Activated CD4-positive, CD25-positive, alpha-beta regulatory T cell treated with anti-CD3 and anti-CD28 coated beads, Interleukin-2, amount 50 U/mL, for 72 hours (primary cell): ENCODE data around the gene CD55.

Experiments used
- DNase-seq: peaks from one replicate; pipeline ENCODE4 v3.0.0; 2021

The CD55 gene

DNA sequence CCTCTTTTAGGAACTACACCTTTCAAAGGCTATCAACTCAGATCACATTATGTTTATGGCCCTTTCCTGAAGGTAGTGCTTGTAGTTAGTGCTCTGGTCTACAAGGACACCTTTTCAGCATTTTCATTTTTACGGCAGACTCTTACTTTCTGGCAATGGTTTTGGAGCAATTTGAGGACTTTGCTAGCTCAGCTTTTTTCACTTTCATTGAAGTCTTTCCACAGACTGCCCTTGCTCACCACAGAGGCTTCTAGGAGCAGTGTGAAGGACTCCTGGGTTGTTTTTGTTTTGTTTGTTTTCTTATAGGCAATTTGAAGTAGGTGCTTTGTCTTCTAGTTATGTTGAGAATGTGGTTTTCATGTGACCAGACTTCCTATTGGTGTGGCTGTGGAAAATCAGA is 43.1 kb downstream of the CD55 start:
- DNase-seq: no peak

DNA sequence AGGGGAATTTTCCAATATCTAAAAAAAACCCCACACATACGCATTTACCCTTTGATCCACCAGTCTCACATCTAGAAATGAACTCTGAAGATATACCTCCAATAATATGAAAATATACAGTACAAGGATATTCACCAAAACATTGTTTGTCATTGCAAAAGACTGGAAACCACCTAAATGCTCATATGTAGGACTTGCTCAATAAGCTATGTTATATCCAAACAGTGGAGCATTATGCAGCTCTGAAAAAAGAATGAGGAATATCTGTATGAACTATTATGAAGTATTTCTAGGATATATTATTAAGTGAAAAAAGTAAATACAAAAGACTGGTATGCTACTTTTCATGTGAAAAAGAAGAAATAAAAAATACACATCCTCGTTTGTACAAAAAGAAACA is 43.6 kb downstream of the CD55 start:
- DNase-seq: no peak

DNA sequence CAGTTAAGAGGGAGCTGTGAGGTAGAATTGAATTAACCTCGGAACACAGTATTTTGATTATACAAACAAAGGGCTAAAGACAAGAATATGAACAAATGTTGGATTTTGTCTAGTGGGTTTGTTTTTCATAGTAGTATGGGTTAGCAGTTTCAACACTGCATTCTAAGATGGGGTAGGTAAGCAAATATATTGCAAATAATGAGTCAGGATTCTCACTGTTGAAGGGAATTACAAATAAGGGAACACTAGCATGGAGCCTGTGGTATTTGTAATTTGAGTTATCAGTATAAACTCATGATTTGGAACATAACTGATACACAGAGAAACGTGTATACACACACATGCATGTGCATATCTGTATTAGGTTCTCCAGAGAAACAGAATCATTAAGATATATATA is 44.5 kb downstream of the CD55 start:
- no peak for DNase-seq

DNA sequence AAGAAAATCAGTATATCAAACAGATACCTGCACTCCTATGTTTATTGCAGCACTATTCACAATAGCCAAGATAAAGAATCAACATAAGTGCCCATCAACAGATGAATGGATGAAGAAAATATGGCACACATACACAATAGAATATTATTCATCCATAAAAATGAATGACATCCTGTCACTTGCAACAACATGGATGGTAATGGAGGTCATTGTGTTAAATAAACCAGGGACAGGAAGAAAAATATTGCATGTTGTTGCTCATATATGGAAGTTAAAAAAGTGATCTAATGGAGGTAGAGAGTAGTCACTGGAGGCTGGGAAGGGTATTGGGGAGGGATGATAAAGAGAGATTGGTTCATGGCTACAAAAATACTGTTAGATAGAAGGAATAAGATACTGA is 67.2 kb downstream of the CD55 start:
- DNase-seq: no peak

DNA sequence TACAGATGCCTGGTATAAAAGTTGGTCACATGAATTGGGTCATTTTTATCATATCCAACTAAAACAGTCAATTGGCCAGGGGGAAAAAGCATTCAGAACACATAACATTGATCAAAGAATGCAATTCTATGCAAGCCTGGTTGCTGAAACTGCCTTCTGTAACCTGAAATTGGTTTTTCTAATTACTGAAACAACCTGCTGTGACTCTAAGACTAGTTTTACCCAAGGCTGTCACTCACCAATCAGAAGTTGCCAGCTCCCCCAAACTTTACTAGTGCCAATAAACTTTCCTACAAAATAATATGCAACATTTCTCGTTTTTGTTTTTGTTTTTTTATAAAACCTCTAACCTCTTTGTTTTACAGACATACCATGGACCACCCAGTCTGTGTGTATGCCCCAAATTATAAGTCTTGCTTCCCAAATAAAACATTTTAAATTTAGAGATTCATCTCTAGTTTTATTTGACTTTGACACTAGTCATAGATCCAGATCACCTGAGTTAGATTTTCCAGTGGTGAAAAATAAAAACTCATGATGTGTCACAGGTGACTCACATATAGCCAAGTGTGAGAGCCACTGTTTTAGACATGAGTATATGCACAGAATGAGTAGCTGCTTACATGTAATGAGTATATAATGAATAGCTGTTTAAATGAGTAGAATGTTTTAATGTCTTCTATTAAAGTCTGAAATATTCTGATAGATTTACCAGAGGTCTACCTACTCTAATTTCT is 68.4 kb downstream of the CD55 start:
- DNase-seq: no peak

DNA sequence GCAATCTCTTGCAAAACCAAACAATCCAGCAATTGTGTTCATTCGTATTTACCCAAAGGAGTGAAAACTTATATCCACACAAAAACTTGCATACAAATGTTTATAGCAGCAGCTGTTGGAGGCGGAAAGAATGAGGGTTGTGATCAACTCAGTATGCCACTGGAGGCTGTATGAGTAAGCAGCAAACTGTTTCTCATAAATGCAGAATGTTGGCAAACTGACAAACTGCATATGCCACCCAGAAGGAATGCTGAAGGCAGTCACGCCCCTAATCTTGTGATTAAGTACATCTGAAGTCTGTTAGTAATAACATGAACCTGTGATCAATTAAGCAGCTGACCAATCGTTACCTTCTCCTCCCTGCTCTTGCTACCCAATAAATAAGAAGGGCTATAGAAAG is 72.1 kb downstream of the CD55 start:
- DNase-seq: no peak

DNA sequence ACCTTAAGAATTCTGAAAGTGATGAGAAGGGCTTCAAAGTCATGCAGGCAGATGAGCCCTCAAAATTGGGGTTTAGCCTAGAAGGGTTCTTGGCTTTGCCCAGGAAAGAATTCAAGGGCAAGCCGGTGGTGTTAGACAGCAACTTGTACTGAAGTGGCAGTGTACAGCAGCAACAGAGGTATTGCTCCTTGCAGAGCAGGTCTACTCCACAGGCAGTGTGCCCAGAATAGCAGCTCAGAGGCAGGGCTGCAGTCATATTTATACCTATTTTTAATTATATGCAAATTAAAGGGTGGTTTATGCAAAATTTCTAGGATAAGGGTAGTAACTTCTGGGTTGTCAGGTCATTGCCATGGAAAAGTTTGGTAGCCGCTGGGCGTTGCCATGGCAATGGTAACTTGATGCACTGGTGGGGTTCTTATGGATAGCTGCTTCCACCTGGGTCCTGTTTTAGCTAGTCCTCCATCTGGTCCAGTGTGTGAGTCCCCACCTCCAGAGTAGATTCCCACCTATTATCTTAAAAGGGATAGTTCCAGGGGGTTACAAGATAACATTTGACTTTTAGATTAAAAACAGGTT is 74.8 kb downstream of the CD55 start:
- DNase-seq: no peak

DNA sequence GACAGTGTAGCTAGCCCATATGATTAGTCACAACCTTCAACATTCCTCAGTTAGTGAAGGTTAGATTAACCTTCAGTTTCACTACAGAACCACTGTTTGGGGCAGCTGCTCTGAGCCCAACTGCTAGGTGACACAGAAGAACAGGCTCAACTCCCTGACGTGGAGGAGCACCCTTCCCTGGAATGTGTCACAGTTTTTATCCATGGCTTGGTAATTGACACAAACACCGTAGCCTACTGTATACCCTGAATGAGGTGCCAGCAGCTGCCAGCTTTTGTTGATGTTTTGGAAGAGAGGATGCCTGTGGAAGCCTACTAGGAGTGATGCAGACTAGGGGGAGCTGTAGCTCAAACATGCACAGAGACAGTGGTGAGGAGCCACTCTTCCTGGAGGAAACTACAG is 76.0 kb downstream of the CD55 start:
- DNase-seq: no peak

DNA sequence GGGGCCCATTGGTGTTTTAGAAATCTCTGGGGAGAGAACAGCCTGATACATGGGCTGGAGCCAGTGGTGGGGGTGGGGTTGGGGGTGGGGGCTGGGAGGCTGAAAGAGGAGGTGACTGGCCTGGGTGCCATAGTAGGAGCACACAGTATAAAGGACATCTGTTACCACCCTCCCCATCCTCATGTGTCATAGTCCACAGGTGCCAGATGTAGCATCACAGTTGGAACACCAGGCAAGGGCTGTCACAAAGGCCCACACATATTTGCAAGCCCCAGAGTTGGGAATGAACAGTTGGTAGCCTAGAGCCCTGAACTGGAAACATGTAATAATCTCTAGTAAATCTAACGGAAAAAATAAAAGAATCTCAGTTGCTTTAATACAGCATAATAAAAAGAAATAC is 77.5 kb downstream of the CD55 start:
- no peak for DNase-seq

DNA sequence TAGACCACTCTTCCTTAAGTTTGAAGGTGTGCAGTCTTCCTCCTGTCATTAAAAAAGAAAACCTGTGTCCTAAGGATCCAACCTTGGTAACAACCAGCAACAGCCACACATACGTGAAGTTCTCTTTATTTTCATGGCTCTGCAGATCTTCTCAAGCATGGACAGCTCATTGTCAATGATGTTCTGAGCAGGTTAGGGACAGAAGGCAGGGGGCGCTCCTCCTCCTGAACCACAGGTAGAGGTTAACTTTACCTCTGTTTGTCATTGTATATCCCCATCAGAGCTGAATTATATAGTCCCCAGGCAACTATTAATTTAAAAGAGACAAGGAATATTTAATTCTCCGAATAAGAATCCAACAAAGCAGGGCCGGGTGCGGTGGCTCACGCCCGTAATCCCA is 80.1 kb downstream of the CD55 start:
- no peak for DNase-seq

DNA sequence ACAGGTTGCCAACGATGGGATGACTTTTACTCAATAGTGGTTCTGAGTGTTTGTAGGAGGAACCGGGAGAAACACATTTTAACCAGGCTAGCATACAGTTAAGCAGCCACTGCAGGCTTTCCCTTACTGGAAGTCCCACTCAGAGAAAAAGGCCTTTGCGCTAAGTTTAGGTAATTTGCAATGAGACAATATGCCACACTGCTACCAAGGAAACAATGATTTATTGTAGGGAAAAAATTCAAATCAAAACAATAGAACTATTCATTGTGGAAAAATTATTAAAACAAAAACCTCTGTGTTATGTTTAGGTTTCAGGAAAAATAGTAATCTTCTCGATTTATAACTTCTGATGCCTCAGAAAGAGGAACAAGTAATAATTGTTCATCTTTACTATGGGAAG is 81.3 kb downstream of the CD55 start:
- DNase-seq: no peak

DNA sequence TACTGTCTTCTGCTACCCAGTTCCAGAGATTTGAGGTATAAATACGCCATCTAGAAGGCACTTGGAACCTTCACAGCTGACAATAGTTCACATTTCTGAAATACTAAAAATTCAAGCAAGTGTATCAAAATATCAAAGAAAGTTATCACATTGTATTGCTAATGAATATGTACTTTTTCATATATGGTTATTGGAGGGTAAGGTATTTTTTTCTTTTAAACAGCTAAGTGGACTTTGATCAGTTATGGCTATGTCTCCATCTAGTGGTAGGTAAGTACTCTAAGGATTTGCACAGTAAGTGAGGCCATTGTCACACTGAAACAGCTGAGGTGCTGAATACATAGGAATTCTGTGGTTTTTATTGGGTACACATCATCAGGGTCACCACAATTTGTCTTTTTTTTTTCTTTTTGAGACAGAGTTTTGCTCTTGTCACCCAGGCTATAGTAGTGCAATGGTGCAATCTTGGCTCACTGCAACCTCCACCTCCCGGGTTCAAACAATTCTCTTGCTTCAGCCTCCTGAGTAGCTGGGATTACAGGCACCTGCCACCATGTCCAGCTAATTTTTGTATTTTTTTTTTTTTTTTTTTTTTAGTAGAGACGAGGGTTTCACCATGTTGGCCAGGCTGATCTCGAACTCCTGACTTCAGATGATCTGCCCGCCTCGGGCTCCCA is 83.5 kb downstream of the CD55 start:
- no peak for DNase-seq

DNA sequence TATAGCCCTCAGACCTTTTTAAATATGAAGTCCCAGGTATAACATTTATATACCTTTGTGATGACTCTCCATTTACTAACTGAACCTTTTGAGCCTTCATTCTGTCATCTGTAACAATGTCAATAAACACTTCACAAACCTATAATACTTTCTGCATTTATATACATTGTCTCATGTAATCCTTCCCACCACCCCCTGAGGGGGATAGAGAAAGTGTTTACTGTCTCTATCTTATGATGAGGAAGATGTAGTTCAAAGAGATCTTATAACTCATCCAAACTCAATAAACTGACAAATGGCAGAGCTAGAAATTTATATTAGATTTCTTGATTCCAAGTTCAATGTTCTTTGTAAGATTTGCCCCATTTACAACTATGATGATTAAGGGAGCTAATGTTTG is 84.3 kb downstream of the CD55 start:
- DNase-seq: no peak

DNA sequence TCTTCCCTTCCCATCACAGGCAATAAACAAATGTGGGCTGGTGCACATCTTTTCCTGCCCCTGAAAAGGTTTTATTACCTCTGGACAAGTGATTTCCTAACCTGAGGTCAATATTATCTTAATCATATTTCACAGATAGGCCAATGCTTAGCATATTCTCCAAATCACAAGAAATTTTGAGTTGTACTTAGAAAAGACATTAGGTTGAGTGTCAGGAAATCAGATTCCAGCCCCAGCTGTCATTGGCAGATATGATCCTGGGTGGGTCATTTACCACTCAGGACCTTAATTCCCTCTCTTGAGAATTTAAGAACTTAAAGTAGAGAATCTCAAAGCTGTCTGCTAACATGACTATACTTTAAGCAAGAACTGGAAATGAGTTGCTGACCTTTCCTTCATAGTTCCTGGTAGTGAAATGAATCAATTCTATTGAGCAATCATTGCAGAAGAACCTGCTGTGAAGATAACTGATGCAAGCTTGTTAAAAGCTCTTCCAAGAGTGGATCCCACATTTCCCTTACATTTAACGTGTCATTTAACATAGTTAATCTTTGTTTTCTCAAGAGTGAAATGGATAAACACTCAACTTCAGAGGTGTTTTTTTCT is 86.3 kb downstream of the CD55 start:
- no peak for DNase-seq
